HG03039 (cell line): ENCODE data around the gene MLLT6.

Source experiments
- ATAC-seq: cut with Tn5 transposase; IDR thresholded peaks from one replicate; pipeline ENCODE4 v1.9.1; 2021; ENCODE audit warnings: mild to moderate bottlenecking, moderate library complexity; ENCODE audit not compliant: unreplicated experiment

The MLLT6 gene

DNA sequence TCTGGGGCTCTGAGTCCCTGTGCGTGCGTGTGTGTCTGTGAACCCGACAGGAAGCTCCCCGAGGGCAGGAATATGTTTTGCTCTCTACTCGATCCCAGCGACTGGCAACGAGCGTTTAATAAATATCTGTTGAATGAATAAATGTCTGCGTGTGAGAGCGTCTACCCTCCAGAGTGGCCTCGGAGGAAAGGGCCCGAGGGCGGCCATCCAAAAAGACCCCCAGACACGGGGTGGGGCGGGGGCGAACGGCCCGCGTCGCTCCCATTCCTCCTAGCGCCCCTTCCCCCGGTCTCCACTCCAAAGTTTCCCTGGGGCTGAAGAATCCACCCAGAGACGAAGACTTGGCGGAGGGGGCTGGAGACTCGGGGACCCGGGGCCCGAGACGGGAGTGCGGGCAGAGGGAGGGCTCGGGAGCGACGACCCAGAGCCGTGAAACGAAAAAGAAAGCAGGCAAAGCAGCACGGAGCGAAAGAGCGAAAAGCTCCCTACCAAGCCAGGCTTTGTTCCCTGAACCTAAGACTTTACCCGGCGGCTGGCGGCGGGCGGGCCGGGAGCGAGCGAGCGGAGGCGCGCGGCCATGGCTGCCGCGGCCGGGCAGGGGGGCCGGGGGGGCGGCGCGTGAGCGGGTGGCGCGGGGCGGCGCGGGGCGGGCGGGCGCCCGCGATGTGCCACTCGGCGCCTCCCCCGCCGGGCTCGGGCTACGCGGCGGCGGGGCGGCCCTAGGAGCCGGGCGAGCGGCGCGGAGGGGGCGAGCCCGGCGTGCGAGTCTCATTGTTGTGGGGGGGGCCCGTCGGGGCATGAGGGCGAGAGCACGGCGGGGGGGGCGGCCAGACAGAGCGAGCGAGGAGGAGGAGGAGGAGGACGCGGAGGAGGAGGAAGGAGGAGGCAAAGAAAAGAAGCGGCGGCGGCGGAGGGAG lies at the start of gene MLLT6:
TSS of gene MLLT6 (plus strand) at position 668 of the 917 bp plus-strand sequence. CDS start 360 bp downstream, outside the sequence.
- no peak for ATAC-seq

DNA sequence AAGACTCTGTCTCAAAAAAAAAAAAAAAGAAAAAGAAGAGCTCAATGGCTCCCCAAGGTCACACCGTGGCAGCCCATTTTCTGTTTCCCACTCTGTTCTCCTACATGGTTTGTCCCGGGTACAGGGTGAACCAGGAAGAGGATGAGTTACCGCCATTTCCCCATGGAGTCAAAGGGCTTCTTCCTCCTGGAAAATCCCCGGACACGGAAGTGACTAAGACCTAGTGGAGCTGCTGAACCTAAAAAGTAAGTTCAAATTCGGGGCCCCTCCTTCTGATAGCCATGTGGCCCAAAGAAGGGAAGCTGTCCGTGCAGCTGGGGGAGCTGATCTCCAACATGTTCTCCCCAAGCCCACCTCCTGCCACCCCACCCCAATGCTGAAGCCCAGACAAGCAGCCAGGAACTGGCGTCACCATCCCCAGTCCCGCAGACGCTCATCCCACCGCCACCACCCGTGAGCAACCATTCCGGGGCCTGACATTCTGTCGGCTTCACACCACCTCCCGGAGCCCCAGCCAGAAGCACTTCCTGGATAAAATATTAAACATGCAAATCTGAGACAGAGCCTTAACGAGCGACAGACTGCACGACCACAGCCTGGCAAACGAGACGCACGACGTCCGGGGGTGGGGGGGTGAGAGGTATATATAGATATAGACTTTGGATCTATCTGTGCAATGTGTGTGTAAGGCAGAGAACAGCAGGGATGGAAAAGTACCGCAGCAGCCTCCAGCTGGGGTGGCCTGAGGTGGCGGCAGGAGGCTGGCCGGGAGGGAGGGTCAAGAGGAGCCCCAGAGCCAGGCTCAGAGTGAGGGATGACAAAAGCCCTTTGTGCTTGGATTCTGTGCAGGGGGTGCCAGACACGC lies 47.9 kb upstream of the MLLT6 start:
- no peak for ATAC-seq

DNA sequence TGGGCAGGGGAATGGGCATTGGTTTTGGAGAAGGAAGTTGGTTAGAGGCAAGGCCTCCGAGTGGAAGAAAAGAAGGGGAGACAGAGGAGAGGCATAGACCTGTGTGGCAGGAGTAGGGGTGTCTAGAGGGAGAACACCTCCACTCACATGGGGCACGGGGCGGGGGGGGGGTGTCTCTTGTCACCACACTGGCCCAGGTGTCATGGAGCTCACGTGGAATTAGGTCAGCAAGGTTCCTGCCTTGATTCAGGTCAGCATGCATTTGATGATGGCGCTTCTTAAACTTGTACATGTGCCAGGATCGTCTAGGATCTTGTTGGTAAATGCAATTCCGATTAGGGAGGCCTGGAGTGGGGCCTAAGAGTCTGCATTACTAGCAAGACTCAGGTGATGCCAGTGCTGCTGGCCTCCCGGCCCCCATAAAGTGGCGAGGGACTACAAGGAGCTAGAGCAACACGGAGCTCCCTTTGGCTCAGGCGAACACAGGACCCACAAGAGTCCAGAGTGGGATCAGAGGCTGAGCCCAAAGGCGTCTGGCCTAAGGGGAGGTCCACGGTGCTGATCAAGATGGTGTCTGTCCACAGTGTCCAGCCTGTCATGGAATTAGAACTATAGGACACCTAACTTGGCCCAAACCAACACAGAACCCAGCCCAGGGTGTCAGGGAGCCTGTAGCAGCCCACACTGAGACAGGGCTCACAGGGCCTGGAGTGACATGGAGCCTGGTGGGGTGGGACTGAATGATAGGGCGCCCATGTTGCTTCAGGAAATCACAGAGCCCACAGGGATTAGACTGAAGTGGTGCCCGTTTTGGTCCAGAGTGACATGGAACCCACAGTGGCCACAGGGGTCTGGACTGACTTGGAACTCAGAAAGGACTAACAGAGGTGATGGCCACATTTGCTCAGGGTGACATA lies 47.0 kb upstream of the MLLT6 start:
- no peak for ATAC-seq

DNA sequence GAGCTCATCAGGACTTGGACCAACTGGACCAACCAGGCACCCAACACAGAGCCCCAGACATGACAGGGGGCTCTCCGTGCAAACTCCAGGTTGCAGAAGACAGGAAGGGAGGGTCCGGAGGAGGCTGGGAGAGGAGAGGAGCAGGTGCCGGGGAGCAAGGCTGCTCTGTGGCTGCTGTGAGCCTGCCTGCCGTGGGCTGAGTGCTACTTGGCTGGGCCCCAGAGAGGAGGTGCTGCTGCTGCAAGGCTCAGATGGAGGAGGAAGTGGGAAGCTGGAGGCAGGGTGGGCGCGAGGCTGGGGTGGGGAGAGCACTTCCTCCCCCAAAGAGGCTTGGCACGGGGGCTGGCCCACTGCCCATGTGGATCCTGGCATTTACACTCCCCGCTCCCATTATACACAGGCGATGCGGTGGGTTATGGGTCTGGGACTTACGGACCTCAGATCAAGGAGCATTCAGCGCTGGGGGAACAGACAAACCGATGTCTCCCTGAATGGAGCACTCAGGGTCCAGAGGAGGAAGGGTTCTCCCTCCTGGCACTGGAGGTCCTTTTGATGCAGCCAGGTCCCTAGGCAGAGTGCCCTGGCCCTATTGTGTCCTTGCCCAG lies 46.2 kb upstream of the MLLT6 start:
- no peak for ATAC-seq

DNA sequence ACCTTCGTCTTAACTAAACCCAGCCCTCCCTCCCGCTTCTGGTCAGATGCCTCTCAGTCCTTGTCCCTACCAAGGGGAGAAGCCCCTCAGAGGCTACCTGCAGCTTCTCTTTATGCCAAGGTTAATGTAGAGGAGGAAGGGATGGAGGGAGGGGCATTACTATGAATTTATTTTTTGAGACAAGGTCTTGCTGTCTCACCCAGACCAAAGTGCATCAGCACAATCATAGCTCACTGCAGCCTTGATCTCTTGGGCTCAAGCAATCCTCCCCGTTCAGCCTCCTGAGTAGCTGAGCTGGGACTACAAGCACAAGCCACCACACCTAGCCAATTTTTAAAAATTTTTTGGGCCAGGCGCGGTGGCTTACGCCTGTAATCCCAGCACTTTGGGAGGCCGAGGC lies 45.7 kb upstream of the MLLT6 start:
- ATAC-seq = no peak

DNA sequence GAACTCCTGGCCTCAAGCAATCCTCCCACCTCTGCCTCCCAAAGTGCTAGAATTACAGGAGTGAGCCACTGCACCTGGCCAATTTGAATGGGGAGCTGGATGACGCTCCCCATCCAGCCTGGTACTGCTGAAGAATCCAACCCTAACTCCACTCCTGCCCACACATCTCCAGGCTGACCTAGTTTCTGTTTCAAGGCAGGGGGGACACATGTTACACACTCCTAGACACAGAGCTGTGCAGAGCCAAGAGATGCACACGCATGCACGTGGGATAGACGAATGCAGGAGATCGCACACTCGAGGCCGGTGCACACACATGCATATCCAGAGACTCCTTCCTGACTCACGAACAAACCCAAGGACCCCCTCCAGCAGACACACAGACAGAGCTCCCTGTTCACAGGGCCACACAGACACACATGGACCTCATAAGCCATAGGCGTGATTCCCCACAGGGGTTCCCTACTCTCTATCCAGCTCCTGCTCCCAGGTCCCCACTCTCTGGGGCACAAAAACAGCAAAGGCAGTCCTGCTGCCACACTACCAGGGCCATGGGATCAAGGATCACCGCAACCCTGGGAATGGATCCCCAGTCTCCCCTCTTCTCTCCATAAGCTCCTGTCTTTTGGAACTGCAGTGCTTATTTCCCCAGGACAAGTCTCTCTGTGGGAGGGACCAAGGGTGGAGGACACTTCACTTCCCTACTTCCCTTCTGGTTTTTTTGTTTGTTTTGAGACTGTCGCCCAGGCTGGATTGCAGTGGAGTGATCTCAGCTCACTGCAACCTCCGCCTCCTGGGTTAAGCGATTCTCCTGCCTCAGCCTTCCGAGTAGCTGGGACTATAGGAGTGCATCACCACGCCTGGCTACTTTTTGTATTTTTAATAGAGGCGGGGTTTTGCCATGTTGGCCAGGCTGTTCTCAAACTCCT lies 44.7 kb upstream of the MLLT6 start:
- ATAC-seq = no peak

DNA sequence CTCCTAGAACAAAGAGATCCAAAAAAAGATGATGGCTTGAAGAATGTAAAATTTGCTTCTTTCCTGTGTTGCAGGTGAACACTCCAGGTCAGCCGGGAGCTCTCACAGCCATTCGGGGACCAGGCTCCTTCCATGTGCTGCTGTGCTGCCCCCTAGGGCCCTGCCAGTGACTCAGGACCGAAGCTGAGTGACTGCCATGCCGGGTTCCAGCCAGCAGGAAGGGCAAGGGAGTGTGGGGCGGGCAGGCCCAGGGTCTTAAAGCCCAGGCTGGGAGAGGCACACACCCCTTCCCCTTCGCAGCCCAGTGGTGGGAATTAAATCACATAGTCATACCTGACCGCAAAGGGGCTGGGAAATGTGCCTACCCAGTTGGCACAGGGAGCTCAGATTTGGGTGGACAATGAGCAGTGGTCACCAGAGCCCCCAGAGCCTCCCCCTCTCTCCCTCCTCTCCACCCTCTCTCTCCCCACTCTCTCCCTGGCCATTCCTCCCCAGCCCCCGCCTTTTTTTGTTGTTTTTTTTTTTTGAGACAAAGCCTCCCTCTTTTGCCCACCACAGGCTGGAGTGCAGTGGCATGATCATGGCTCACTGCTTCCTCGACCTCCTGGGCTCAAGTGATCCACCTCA lies 41.8 kb upstream of the MLLT6 start:
- no peak for ATAC-seq

DNA sequence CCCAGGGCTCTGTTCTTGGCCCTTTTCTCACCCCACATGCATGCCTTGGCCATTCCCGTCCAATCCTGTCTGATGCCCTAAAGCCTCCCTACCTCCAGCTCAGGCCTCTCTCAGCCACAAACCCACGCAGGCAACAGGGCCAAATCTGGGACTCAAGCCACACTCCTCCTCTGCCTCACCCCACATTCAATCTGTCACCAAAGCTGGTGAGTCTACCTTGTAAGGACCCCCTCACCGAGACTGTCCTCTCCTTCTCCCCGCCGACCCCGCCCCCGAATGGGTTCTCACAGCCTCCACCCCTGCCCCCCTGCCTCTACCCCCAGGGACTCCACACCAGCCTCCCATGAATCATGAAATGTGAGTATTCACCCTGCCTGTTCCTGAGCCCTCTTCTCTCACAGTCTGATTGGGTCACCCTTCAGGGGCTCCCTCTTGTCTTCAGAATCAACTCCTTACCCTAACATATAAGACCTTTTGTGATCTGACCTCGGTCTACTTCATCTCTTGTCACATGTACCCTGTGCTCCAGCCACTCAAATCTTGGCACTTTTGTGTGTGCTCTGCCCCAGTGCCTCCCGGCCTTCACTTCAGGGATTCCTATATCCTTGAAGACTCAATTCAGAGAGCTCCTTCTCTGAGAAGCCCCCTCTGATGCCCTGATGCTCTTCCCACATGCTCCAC lies 41.0 kb upstream of the MLLT6 start:
- no peak for ATAC-seq

DNA sequence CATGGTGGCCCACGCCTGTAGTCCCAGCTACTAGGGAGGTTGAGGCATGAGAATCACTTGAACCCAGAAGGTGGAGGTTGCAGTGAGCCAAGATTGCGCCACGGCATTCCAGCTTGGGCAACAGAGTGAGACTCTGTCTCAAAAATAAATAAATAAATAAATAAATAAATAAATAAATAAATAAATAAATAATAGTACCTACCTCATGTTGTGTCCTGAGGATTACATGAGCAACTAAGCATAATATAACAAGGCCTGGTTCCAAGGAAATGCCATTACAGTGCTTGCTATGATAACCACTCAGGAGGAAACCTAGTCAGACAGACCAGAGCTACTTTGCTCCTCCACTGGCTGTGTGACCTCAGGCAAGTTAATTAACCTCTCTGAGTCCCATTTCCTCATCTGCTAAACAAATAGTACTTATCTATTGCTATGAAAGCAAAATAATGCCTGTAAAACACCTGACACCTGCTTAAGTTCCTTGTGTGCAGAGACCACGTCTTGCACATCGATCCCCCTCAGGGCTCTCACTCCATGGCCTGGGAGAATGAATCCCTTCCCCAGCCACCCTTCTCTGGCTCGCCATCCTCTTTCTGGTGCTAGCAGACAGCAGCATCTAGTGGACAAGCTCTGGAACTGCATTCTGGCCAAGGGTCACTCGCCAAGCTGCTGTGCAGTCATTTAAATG lies 37.8 kb upstream of the MLLT6 start:
- ATAC-seq = no peak

DNA sequence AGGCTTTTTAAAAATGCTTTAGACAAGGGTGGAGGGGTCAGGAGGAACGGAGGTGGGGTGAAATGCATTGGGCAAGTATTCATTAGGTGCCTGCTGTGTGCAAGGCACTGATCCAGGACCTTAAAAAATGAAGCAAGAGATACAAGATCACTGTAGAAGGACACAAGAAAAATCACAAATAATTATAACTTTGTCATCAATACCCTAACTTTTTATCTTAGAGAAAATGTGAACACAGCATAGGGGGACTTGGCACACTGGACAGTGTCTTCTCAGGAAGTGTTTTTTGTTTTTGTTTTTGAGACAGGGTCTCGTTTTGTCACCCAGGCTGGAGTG lies 37.3 kb upstream of the MLLT6 start:
- no peak for ATAC-seq

DNA sequence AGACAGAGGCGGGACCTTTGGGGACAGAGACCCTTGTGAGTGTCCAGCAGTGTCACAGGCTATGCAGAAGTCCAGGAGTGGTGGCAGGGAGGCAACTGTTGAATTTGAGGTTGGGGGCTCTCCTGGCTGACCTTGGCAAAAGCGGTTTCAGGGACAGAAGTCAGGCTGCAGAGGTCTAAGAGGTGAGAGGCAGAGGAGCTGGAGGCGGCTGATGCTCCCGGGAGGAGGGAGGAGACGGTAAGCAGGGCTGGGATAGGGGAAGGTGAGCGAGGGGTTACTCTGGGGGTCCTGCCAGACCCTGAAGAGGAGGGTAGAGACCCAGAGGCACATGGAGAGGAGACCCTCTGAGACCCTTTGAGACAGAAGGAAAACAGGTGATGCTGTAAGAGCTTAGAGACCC lies 35.6 kb upstream of the MLLT6 start:
- no peak for ATAC-seq

DNA sequence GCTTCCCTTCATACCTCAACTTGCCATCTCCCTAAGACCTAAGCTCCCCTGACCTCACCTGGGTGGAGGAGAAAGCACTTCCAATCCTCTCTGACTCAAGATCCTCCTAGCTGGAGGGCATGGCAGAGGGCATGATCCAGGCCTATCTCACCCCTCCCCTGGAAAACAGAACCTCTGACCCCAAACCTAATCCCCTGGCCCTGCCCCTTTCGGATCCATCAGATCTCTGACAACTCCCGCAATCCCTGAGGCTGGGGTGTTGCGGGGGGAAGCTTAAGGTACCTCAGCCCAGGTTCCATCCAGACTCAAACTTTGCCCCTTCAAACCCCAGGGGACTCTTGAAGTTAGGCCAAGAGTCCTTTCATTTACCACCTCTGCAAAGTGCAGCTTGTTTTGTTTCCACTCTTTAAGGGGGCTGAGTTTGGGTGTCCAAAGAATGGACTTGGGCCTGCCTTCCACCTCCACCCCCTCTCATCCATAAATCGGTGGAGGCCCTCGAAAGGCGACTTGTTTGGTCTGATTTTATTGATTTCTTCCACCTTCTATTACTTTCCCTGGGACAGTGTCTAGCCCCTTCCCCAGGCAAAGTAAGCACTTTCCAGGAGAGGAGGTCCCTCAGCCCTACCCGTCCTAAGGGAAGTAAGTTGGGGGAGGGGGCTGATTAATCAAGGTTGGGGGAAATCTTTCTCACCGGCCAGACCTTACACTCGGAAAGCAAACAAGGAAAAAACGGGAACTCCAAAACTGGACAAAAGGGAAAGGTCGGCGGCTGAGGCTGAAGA lies 32.9 kb upstream of the MLLT6 start:
- no peak for ATAC-seq

DNA sequence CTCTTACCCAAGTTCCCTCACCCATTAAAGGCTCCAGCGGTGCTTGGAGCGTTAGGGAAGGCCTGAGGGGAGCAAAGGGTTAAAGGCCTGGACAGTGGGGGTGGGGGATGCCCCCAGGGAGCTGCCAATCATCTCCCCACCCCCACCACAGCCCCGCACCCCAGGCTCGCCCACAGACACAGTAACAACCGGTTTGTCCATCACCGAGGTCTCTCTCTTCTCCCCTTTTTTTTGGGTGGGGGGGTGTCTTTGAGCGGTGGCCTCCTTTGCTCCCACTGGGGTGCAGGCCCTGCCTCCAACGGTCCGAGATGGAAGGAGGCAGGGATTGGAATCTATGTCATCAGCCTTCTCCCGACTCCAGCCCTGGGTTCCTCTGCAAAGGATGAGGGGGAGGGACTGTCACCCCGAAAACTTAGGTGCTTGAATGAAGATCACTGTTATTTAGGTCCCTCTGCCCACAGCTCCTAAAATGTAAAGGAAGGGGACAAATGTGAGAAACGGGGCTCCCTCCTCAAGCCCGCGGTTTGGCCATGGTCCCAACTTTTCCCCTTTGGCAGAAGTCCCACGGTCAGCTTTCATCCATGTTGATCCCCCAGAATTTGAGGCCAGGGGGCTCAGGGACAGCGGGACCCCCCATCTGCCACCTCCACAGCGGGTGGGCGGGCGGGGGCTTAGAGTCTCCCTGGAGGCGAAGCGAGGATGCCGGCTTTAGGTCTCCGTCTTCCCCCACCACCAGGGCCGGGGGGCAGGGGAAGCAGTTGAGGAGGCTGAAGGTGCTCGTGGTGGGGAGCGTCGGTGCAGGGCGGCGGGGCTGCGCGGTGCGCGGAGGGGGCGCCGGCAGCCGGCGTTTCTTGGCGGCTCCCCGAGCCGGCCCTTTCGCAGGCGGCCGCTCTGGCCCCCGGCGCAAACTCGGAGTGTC lies 32.0 kb upstream of the MLLT6 start:
- ATAC-seq = no peak

DNA sequence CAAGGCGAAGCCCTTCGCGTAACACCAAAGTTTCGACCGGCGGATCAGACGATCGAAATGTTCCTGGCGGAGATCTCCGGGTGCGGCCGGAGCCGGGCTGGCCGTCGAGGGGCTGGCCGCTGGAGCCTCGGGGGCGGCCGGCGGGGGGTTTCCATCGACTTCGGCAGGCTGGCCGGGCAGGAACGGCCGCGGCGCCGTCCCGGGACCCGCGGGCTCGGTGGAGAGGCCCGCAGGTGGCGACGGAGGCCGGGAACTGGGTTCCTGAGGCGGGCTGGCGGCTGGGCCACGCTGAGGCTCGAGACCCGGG lies 31.4 kb upstream of the MLLT6 start:
- ATAC-seq = no peak

DNA sequence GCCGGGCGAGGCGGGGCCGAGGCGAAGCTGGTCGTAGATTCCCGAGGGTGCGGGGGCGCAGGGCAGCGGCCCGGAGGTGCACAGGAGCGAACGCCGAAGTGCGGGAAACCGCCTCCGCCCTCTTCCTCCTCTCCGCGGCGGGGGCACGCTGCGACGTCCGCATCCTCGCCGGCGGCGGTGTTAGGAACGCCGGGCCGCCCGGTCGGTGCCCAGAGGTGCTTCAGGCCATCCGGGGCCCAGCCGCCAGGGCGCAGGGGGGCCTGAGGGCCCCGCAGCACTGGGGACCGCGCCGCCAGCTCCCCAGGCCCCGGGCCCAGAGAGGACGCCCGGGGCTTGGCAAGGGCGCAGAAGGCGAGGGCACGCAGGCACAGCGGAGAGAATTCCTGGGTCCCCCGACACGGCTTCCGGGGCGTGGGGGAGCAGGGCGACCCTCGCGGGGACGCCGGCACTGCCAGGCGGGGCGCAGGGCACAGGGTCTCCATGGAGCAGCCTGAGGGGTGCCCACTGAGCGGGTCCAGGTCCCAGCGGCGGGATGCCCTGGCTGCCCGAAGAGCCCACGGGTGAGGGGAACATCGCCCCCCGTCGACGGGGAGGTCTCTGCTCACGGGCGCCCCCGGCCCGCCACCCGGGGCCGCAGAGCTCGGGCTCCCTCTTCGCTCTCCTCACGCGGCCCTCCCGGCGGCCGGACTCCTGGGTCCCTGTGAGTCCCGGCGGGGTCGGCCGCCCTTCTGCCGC lies 30.9 kb upstream of the MLLT6 start:
- no peak for ATAC-seq
